Neural cell (in vitro differentiated cells): ENCODE data around the gene NT5DC3.

Experiments used
- EP300 ChIP-seq: fragments of 450-650 bp; conservative IDR thresholded peaks from 2 replicates; pipeline ENCODE4 v1.6.1; 2014; ENCODE audit warnings: antibody characterized with exemption, mild to moderate bottlenecking, moderate library complexity; ENCODE audit not compliant: poor library complexity, severe bottlenecking
- EZH2 ChIP-seq: fragments of 200-600, 300-800 bp; shearing (Covaris generic), sonication (generic); IDR thresholded peaks from 2 replicates; pipeline ENCODE4 v1.6.1; 2014; ENCODE audit warnings: antibody characterized with exemption, low read length, borderline replicate concordance, mild to moderate bottlenecking; ENCODE audit not compliant: insufficient read depth, poor library complexity, severe bottlenecking
- POLR2AphosphoS5 ChIP-seq: IDR thresholded peaks from 2 replicates; pipeline ENCODE4 v1.6.1; 2012
- TF ChIP-seq, protein P1 (sequence below): fragments of 450-650 bp; IDR thresholded peaks from 2 replicates; pipeline ENCODE4 v1.5.1; 2014; ENCODE audit warnings: antibody characterized with exemption, mild to moderate bottlenecking, moderate library complexity; ENCODE audit not compliant: poor library complexity, severe bottlenecking

GRCh38 chr12:103765322-103765721 lies 75.7 kb downstream of the NT5DC3 start:
- TF ChIP-seq, protein P1, sequence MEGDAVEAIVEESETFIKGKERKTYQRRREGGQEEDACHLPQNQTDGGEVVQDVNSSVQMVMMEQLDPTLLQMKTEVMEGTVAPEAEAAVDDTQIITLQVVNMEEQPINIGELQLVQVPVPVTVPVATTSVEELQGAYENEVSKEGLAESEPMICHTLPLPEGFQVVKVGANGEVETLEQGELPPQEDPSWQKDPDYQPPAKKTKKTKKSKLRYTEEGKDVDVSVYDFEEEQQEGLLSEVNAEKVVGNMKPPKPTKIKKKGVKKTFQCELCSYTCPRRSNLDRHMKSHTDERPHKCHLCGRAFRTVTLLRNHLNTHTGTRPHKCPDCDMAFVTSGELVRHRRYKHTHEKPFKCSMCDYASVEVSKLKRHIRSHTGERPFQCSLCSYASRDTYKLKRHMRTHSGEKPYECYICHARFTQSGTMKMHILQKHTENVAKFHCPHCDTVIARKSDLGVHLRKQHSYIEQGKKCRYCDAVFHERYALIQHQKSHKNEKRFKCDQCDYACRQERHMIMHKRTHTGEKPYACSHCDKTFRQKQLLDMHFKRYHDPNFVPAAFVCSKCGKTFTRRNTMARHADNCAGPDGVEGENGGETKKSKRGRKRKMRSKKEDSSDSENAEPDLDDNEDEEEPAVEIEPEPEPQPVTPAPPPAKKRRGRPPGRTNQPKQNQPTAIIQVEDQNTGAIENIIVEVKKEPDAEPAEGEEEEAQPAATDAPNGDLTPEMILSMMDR = no peak
- TF ChIP-seq EZH2 = no peak
- no peak for TF ChIP-seq EP300
- no peak for TF ChIP-seq POLR2AphosphoS5
